ENCODE data around the gene EPHA6.

Gene EPHA6

GRCh38 chr3:97148931-97149330 is 334.5 kb downstream of the EPHA6 start:
- in situ Hi-C loops (cut with HindIII; ENCODE audit: low sequenced_read_pairs), result no loop called here

GRCh38 chr3:97161169-97161568 is 346.8 kb downstream of the EPHA6 start:
- in situ Hi-C loops (cut with HindIII; ENCODE audit: low sequenced_read_pairs), result no loop called here

- in situ Hi-C loops (cut with HindIII; ENCODE audit: low sequenced_read_pairs), result no loop called here
Observed at GRCh38 chr3:97177242-97177641, 362.8 kb downstream of the EPHA6 start.

GRCh38 chr3:97181704-97182103 is 367.3 kb downstream of the EPHA6 start:
- in situ Hi-C loops (cut with HindIII; ENCODE audit: low sequenced_read_pairs), result no loop called here

GRCh38 chr3:97187771-97188170 is 373.4 kb downstream of the EPHA6 start:
- in situ Hi-C loops (cut with HindIII; ENCODE audit: low sequenced_read_pairs), result no loop called here

- in situ Hi-C loops (cut with HindIII; ENCODE audit: low sequenced_read_pairs), result no loop called here
Observed at GRCh38 chr3:97189835-97190234, 375.4 kb downstream of the EPHA6 start.

GRCh38 chr3:97197083-97197482 is 382.7 kb downstream of the EPHA6 start:
- in situ Hi-C loops (cut with HindIII; ENCODE audit: low sequenced_read_pairs), result no loop called here

- in situ Hi-C loops (cut with HindIII; ENCODE audit: low sequenced_read_pairs), result no loop called here
Observed at GRCh38 chr3:97197830-97198229, 383.4 kb downstream of the EPHA6 start.

- in situ Hi-C loops (cut with HindIII; ENCODE audit: low sequenced_read_pairs), result no loop called here
Observed at GRCh38 chr3:97200387-97200786, 386.0 kb downstream of the EPHA6 start.

- in situ Hi-C loops (cut with HindIII; ENCODE audit: low sequenced_read_pairs), result no loop called here
Observed at GRCh38 chr3:97201814-97202213, 387.4 kb downstream of the EPHA6 start.

- in situ Hi-C loops (cut with HindIII; ENCODE audit: low sequenced_read_pairs), result no loop called here
Observed at GRCh38 chr3:97228966-97229365, 414.6 kb downstream of the EPHA6 start.

- in situ Hi-C loops (cut with HindIII; ENCODE audit: low sequenced_read_pairs), result no loop called here
Observed at GRCh38 chr3:97230486-97230885, 416.1 kb downstream of the EPHA6 start.

GRCh38 chr3:97232393-97233034 is 418.1 kb downstream of the EPHA6 start:
- in situ Hi-C loops (cut with HindIII; ENCODE audit: low sequenced_read_pairs), result no loop called here

GRCh38 chr3:97235179-97235578 is 420.8 kb downstream of the EPHA6 start:
- in situ Hi-C loops (cut with HindIII; ENCODE audit: low sequenced_read_pairs), result no loop called here

- in situ Hi-C loops (cut with HindIII; ENCODE audit: low sequenced_read_pairs), result no loop called here
Observed at GRCh38 chr3:97235611-97236315, 421.4 kb downstream of the EPHA6 start.

- in situ Hi-C loops (cut with HindIII; ENCODE audit: low sequenced_read_pairs), result no loop called here
Observed at GRCh38 chr3:97241417-97241816, 427.0 kb downstream of the EPHA6 start.

GRCh38 chr3:97245201-97245910 is 431.0 kb downstream of the EPHA6 start:
- in situ Hi-C loops (cut with HindIII; ENCODE audit: low sequenced_read_pairs), result no loop called here

GRCh38 chr3:97256060-97256459 is 441.7 kb downstream of the EPHA6 start:
- in situ Hi-C loops (cut with HindIII; ENCODE audit: low sequenced_read_pairs), result no loop called here

GRCh38 chr3:97257942-97258697 is 443.7 kb downstream of the EPHA6 start:
- in situ Hi-C loops (cut with HindIII; ENCODE audit: low sequenced_read_pairs), result no loop called here

GRCh38 chr3:97259263-97259662 is 444.9 kb downstream of the EPHA6 start:
- in situ Hi-C loops (cut with HindIII; ENCODE audit: low sequenced_read_pairs), result no loop called here

- in situ Hi-C loops (cut with HindIII; ENCODE audit: low sequenced_read_pairs), result no loop called here
Observed at GRCh38 chr3:97264180-97264579, 449.8 kb downstream of the EPHA6 start.

All from DLD1 (cell line).